GM23338 (cell line): ENCODE results near the gene NOL3. TPM values are rescaled to one million over a fixed set of nuclear protein-coding genes. Genes with fewer than 3 reads are reported as not detected.

Source experiments
- ATAC-seq: fragments of 200-7000 bp; cut with Tn5 transposase; 3 replicates; pipeline ENCODE4 v1.9.1; 2020
- DNase-seq: peaks from one replicate; pipeline ENCODE4 v3.0.0-alpha.2; 2015; ENCODE audit warnings: low spot score
- H2AFZ ChIP-seq: fragments of 200-600 bp; sonication (generic); 2 replicates; pipeline ENCODE4 v1.8.0; 2016; ENCODE audit warnings: antibody characterized with exemption, mild to moderate bottlenecking, moderate library complexity
- H3F3A ChIP-seq: fragments of 200-600 bp; sonication (generic); replicated peaks from 2 replicates; pipeline ENCODE4 v1.8.0; 2017; ENCODE audit warnings: antibody characterized with exemption, mixed run types, low read depth
- H3K27ac ChIP-seq: fragments of 200-600 bp; sonication (generic); 2 replicates; pipeline ENCODE4 v1.6.1; 2016; ENCODE audit warnings: low read depth
- H3K27me3 ChIP-seq: fragments of 200-600 bp; sonication (generic); 2 replicates; pipeline ENCODE4 v1.8.0; 2016; ENCODE audit warnings: mild to moderate bottlenecking, mixed run types, moderate library complexity; ENCODE audit not compliant: insufficient read depth
- H3K36me3 ChIP-seq: fragments of 200-600 bp; sonication (generic); 2 replicates; pipeline ENCODE4 v1.8.0; 2016; ENCODE audit warnings: mild to moderate bottlenecking; ENCODE audit not compliant: insufficient read depth
- H3K4me1 ChIP-seq: fragments of 200-600 bp; sonication (generic); 2 replicates; pipeline ENCODE4 v1.8.0; 2016; ENCODE audit warnings: mild to moderate bottlenecking, moderate library complexity; ENCODE audit not compliant: insufficient read depth
- H3K4me2 ChIP-seq: fragments of 200-600 bp; sonication (generic); 2 replicates; pipeline ENCODE4 v1.7.1; 2017; ENCODE audit warnings: mixed run types
- H3K4me3 ChIP-seq: fragments of 200-600 bp; sonication (generic); 2 replicates; pipeline ENCODE4 v1.6.1; 2016; ENCODE audit warnings: mixed run types
- H3K79me2 ChIP-seq: fragments of 200-600 bp; sonication (generic); replicated peaks from 2 replicates; pipeline ENCODE4 v1.8.0; 2017; ENCODE audit warnings: mild to moderate bottlenecking; ENCODE audit not compliant: insufficient read depth
- H3K9me2 ChIP-seq: fragments of 200-600 bp; sonication (generic); 2 replicates; pipeline ENCODE4 v1.8.0; 2017; ENCODE audit not compliant: insufficient read depth
- H4K20me1 ChIP-seq: fragments of 200-600 bp; sonication (generic); replicated peaks from 2 replicates; pipeline ENCODE4 v1.8.0; 2017; ENCODE audit warnings: mild to moderate bottlenecking; ENCODE audit not compliant: insufficient read depth
- H3K27ac Mint-ChIP-seq: 2 replicates; pipeline ENCODE4 v1.8.0; 2020; ENCODE audit warnings: inconsistent platforms, mild to moderate bottlenecking, moderate library complexity, mixed read lengths
- H3K27me3 Mint-ChIP-seq: 3 replicates; pipeline ENCODE4 v1.8.0; 2022; ENCODE audit warnings: low read depth, mild to moderate bottlenecking, moderate library complexity, mixed read lengths, inconsistent platforms; ENCODE audit not compliant: insufficient read depth, poor library complexity
- H3K36me3 Mint-ChIP-seq: 3 replicates; pipeline ENCODE4 v1.8.0; 2021; ENCODE audit warnings: low read depth, mild to moderate bottlenecking, inconsistent platforms, moderate library complexity, mixed read lengths
- H3K4me1 Mint-ChIP-seq: 3 replicates; pipeline ENCODE4 v1.8.0; 2020; ENCODE audit warnings: mild to moderate bottlenecking, inconsistent platforms, mixed read lengths
- H3K4me3 Mint-ChIP-seq: 3 replicates; pipeline ENCODE4 v1.8.0; 2021; ENCODE audit warnings: moderate library complexity, mild to moderate bottlenecking, inconsistent platforms, mixed read lengths
- H3K9me3 Mint-ChIP-seq: 3 replicates; pipeline ENCODE4 v1.8.0; 2020; ENCODE audit warnings: moderate library complexity, mild to moderate bottlenecking, inconsistent platforms, mixed read lengths
- CREB1 ChIP-seq: fragments of 250-450 bp; sonication (Bioruptor Pico); IDR thresholded peaks from 2 replicates; pipeline ENCODE4 v1.5.0; 2020; ENCODE audit warnings: low read depth, mild to moderate bottlenecking, moderate library complexity
- EZH2 ChIP-seq: fragments of 200-600 bp; sonication (generic); IDR thresholded peaks from one replicate; pipeline ENCODE4 v1.8.0; 2017; ENCODE audit warnings: antibody characterized with exemption, mild to moderate bottlenecking, low read depth; ENCODE audit not compliant: unreplicated experiment
- NANOG ChIP-seq: IDR thresholded peaks from 2 replicates; pipeline ENCODE4 v1.6.1; 2016; ENCODE audit warnings: antibody characterized with exemption, borderline replicate concordance
- POLR2AphosphoS5 ChIP-seq: IDR thresholded peaks from 2 replicates; pipeline ENCODE4 v1.6.1; 2016; ENCODE audit warnings: antibody characterized with exemption, low read depth
- ZNF114 ChIP-seq: fragments of 250-450 bp; sonication (Bioruptor Pico); IDR thresholded peaks from 2 replicates; pipeline ENCODE4 v1.5.0; 2020; ENCODE audit warnings: mild to moderate bottlenecking, moderate library complexity
- ZNF331 ChIP-seq: fragments of 250-450 bp; sonication (Bioruptor Pico); IDR thresholded peaks from 2 replicates; pipeline ENCODE4 v1.5.0; 2020; ENCODE audit warnings: low read depth, mild to moderate bottlenecking, moderate library complexity
- polyA plus RNA-seq: library from polyadenylated mRNA; unstranded; fragments of >200 nt; fragmentation: Nextera tagmentation; extraction: Ambion mirVana; gene quantifications from 2 replicates; pipeline ENCODE4 v1.2.1, GENCODE V29; 2016
- total RNA-seq: library from RNA; depleted of rRNA; stranded (reverse); fragments of >200 nt; shearing (Covaris generic); gene quantifications from 2 replicates; pipeline ENCODE4 v1.2.3, GENCODE V29; 2014
- TF ChIP-seq, protein P1 (sequence below): IDR thresholded peaks from one replicate; pipeline ENCODE4 v1.6.1; 2018; ENCODE audit warnings: antibody characterized with exemption; ENCODE audit not compliant: unreplicated experiment
- TF ChIP-seq, protein P2 (sequence below): IDR thresholded peaks from 2 replicates; pipeline ENCODE4 v1.6.1; 2016; ENCODE audit warnings: antibody characterized with exemption
- TF ChIP-seq, protein P3 (sequence below): fragments of 250-450 bp; sonication (Bioruptor Pico); IDR thresholded peaks from 2 replicates; pipeline ENCODE4 v1.5.0; 2020; ENCODE audit warnings: mild to moderate bottlenecking, moderate library complexity
- TF ChIP-seq, protein P4 (sequence below), 2 experiments: fragments of 200-600 bp in 1 of 2; sonication (generic) in 1 of 2; conservative IDR thresholded peaks; 2 replicates each; pipeline versions ENCODE4 v1.5.1 to v1.6.1; 2016 to 2017; ENCODE audit warnings: antibody characterized with exemption in 2 of 2, low read depth in 2 of 2, mild to moderate bottlenecking in 2 of 2, moderate library complexity in 1 of 2

Gene NOL3
- total and polyA plus RNA-seq, 2 experiments from 2014 or later: 3.3 to 4.0 TPM

DNA sequence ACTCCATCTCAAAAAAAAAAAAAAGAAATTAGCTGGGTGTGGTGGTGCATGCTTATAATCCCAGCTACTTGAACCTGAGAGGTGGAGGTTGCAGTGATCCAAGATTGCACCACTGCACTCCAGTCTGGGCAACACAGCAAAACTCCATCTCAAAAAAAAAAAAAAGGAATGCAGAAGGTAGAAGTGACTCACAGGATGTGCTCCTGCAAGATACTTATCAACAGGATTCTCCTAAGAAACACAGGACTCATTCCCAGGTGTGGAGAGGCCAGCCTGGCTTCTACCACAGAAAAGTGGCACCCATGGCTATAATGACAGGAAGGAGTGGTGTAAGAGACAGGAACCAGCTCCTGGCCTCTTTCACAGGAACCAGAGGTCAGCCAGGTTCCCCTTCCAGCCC, 42.4 kb downstream of the NOL3 start:
- H3K4me1 Mint-ChIP-seq: peaks cover 2% of the 10 kb centered on the region; the same call in 2 of the 3 replicates
- H3K4me3 Mint-ChIP-seq: no peak overlapping the region
- Histone ChIP-seq H2AFZ (no peak overlapping the region), H3K9me2 (no peaks in the 10 kb centered on the region), H3F3A (no peaks in the 10 kb centered on the region), H3K27ac (no peak overlapping the region), H3K36me3 (no peaks in the 10 kb centered on the region), H3K4me1 (no peaks in the 10 kb centered on the region), H3K27me3 (no peaks in the 10 kb centered on the region), H3K79me2 (no peaks in the 10 kb centered on the region), H3K4me3 (no peak overlapping the region), H3K4me2 (no peak overlapping the region), H4K20me1 (no peaks in the 10 kb centered on the region; the same call in 1 of the 2 replicates)
- DNase-seq: no peak
- ATAC-seq: no peak
- H3K27me3 Mint-ChIP-seq: peaks cover 18% of the 10 kb centered on the region
- no peak overlapping the region for H3K27ac Mint-ChIP-seq
- no peaks in the 10 kb centered on the region for H3K9me3 Mint-ChIP-seq
- no peaks in the 10 kb centered on the region for H3K36me3 Mint-ChIP-seq
- TF ChIP-seq EZH2 (no peak), ZNF331 (CRISPR knock-in tag) (no peak), CREB1 (CRISPR knock-in tag) (no peak), POLR2AphosphoS5 (no peak), NANOG (no peak), ZNF114 (CRISPR knock-in tag) (no peak)
- TF ChIP-seq, protein P1, sequence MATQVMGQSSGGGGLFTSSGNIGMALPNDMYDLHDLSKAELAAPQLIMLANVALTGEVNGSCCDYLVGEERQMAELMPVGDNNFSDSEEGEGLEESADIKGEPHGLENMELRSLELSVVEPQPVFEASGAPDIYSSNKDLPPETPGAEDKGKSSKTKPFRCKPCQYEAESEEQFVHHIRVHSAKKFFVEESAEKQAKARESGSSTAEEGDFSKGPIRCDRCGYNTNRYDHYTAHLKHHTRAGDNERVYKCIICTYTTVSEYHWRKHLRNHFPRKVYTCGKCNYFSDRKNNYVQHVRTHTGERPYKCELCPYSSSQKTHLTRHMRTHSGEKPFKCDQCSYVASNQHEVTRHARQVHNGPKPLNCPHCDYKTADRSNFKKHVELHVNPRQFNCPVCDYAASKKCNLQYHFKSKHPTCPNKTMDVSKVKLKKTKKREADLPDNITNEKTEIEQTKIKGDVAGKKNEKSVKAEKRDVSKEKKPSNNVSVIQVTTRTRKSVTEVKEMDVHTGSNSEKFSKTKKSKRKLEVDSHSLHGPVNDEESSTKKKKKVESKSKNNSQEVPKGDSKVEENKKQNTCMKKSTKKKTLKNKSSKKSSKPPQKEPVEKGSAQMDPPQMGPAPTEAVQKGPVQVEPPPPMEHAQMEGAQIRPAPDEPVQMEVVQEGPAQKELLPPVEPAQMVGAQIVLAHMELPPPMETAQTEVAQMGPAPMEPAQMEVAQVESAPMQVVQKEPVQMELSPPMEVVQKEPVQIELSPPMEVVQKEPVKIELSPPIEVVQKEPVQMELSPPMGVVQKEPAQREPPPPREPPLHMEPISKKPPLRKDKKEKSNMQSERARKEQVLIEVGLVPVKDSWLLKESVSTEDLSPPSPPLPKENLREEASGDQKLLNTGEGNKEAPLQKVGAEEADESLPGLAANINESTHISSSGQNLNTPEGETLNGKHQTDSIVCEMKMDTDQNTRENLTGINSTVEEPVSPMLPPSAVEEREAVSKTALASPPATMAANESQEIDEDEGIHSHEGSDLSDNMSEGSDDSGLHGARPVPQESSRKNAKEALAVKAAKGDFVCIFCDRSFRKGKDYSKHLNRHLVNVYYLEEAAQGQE: no peak
- TF ChIP-seq, protein P2, sequence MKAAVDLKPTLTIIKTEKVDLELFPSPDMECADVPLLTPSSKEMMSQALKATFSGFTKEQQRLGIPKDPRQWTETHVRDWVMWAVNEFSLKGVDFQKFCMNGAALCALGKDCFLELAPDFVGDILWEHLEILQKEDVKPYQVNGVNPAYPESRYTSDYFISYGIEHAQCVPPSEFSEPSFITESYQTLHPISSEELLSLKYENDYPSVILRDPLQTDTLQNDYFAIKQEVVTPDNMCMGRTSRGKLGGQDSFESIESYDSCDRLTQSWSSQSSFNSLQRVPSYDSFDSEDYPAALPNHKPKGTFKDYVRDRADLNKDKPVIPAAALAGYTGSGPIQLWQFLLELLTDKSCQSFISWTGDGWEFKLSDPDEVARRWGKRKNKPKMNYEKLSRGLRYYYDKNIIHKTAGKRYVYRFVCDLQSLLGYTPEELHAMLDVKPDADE: no peak
- TF ChIP-seq, protein P3, sequence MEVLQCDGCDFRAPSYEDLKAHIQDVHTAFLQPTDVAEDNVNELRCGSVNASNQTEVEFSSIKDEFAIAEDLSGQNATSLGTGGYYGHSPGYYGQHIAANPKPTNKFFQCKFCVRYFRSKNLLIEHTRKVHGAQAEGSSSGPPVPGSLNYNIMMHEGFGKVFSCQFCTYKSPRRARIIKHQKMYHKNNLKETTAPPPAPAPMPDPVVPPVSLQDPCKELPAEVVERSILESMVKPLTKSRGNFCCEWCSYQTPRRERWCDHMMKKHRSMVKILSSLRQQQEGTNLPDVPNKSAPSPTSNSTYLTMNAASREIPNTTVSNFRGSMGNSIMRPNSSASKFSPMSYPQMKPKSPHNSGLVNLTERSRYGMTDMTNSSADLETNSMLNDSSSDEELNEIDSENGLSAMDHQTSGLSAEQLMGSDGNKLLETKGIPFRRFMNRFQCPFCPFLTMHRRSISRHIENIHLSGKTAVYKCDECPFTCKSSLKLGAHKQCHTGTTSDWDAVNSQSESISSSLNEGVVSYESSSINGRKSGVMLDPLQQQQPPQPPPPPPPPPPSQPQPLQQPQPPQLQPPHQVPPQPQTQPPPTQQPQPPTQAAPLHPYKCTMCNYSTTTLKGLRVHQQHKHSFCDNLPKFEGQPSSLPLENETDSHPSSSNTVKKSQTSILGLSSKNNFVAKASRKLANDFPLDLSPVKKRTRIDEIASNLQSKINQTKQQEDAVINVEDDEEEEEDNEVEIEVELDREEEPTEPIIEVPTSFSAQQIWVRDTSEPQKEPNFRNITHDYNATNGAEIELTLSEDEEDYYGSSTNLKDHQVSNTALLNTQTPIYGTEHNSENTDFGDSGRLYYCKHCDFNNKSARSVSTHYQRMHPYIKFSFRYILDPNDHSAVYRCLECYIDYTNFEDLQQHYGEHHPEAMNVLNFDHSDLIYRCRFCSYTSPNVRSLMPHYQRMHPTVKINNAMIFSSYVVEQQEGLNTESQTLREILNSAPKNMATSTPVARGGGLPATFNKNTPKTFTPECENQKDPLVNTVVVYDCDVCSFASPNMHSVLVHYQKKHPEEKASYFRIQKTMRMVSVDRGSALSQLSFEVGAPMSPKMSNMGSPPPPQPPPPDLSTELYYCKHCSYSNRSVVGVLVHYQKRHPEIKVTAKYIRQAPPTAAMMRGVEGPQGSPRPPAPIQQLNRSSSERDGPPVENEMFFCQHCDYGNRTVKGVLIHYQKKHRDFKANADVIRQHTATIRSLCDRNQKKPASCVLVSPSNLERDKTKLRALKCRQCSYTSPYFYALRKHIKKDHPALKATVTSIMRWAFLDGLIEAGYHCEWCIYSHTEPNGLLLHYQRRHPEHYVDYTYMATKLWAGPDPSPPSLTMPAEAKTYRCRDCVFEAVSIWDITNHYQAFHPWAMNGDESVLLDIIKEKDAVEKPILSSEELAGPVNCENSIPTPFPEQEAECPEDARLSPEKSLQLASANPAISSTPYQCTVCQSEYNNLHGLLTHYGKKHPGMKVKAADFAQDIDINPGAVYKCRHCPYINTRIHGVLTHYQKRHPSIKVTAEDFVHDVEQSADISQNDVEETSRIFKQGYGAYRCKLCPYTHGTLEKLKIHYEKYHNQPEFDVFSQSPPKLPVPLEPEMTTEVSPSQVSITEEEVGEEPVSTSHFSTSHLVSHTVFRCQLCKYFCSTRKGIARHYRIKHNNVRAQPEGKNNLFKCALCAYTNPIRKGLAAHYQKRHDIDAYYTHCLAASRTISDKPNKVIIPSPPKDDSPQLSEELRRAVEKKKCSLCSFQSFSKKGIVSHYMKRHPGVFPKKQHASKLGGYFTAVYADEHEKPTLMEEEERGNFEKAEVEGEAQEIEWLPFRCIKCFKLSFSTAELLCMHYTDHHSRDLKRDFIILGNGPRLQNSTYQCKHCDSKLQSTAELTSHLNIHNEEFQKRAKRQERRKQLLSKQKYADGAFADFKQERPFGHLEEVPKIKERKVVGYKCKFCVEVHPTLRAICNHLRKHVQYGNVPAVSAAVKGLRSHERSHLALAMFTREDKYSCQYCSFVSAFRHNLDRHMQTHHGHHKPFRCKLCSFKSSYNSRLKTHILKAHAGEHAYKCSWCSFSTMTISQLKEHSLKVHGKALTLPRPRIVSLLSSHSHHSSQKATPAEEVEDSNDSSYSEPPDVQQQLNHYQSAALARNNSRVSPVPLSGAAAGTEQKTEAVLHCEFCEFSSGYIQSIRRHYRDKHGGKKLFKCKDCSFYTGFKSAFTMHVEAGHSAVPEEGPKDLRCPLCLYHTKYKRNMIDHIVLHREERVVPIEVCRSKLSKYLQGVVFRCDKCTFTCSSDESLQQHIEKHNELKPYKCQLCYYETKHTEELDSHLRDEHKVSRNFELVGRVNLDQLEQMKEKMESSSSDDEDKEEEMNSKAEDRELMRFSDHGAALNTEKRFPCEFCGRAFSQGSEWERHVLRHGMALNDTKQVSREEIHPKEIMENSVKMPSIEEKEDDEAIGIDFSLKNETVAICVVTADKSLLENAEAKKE (CRISPR knock-in tag): no peak
- TF ChIP-seq, protein P4, sequence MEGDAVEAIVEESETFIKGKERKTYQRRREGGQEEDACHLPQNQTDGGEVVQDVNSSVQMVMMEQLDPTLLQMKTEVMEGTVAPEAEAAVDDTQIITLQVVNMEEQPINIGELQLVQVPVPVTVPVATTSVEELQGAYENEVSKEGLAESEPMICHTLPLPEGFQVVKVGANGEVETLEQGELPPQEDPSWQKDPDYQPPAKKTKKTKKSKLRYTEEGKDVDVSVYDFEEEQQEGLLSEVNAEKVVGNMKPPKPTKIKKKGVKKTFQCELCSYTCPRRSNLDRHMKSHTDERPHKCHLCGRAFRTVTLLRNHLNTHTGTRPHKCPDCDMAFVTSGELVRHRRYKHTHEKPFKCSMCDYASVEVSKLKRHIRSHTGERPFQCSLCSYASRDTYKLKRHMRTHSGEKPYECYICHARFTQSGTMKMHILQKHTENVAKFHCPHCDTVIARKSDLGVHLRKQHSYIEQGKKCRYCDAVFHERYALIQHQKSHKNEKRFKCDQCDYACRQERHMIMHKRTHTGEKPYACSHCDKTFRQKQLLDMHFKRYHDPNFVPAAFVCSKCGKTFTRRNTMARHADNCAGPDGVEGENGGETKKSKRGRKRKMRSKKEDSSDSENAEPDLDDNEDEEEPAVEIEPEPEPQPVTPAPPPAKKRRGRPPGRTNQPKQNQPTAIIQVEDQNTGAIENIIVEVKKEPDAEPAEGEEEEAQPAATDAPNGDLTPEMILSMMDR (conservative IDR thresholded peaks at IDR 0.05; ENCODE audit: low read depth in 2 of 2): no peak
